ENCODE results near the gene CCDC154. TPM values are rescaled to one million over a fixed set of nuclear protein-coding genes. Genes with fewer than 3 reads are reported as not detected.

CCDC154 gene
- total and polyA plus RNA-seq, 10 of the 15 experiments (the other 5 are each of a cell fraction or from before 2014, with no cell fraction given), result 0.06 to 0.26 (median 0.25) TPM; not detected in 7

GRCh38 chr16:1408171-1408837 is 36.1 kb downstream of the CCDC154 start (continued):
- TF ChIP-seq ZBTB33 (IDR thresholded peaks at IDR 0.05) (no peak), STAT3 (IDR thresholded peaks at IDR 0.05; ENCODE audit: low read depth, low read length) (no peak), CEBPZ (IDR thresholded peaks at IDR 0.05; ENCODE audit: low read depth, low read length) (no peak), BHLHE40 (IDR thresholded peaks at IDR 0.05; ENCODE audit: borderline replicate concordance in 1 of 2, low read depth in 2 of 2, low read length in 1 of 2) (peak; percentile 54 to 87; a peak in 3 of 4 replicates)

- FAIRE-seq (no peak), ATAC-seq (no peak), DNase-seq (ENCODE audit: low read depth, low spot score) (no peak)
- Histone ChIP-seq H3K9ac (ENCODE audit: control insufficient read depth, insufficient read depth, low read length) (no peak overlapping the region), H2AFZ (ENCODE audit: control insufficient read depth, low read depth, low read length) (no peak overlapping the region), H4K20me1 (ENCODE audit: control insufficient read depth, insufficient read depth) (peaks cover 2% of the 10 kb centered on the region; the same call in 1 of the 2 replicates), H3K4me2 (ENCODE audit: control insufficient read depth, insufficient read depth) (peak overlapping the region; percentile 44; the same call in 1 of the 2 replicates), H3K36me3 (ENCODE audit: control insufficient read depth in 2 of 2, insufficient read depth in 2 of 2, low read length in 1 of 2) (no peaks in the 10 kb centered on the region), H3K27me3 (replicated peaks in 1 of 2; ENCODE audit: control insufficient read depth in 2 of 2, insufficient read depth in 2 of 2, low read length in 1 of 2) (no peaks in the 10 kb centered on the region), H3K4me1 (ENCODE audit: control insufficient read depth, insufficient read depth, low read length) (peaks cover 3% of the 10 kb centered on the region), H3K9me3 (replicated peaks; ENCODE audit: control insufficient read depth, insufficient read depth, low read length) (no peaks in the 10 kb centered on the region), H3K79me2 (ENCODE audit: control insufficient read depth, insufficient read depth, low read length) (peaks cover 1% of the 10 kb centered on the region; the same call in 1 of the 2 replicates), H3K27ac (ENCODE audit: control insufficient read depth, insufficient read depth) (no peak overlapping the region), H3K4me3 (peak overlapping the region; percentile 61)
- no TSS peak for BruUV-seq (replicated peaks)
- ChIA-PET SMC1A (ENCODE audit: uncharacterized antibody, unreplicated experiment) (interaction anchor here (0.7 to 1.1 kb wide), 2 partner anchors 13 to 102 kb away, joined by 3 read pairs; partner anchors contain the start of gene UQCC4), POLR2A (interaction anchor here (0.6 to 1.0 kb wide), 2 partner anchors 65 to 1390 kb away, joined by 3 to 4 read pairs; no protein-coding TSS in a partner anchor), RAD21 (ENCODE audit: unreplicated experiment) (interaction anchor here (0.6 to 1.1 kb wide), 2 partner anchors 13 to 43 kb away, joined by 3 read pairs; partner anchors contain the start of gene UQCC4), CTCF (interaction anchor here (0.7 to 1.5 kb wide), 5 partner anchors 29 to 298 kb away, joined by 3 to 5 read pairs (median 4); partner anchors contain the start of gene MAPK8IP3)
- 40% methylated on average over 10 of the region's 11 CpGs for WGBS (ENCODE audit: insufficient coverage, insufficient replicate concordance, low lambda C conversion rate, missing lambda C conversion rate)
- intact Hi-C loops (cut with micrococcal nuclease; ENCODE audit: unreplicated experiment) (no loop called here), in situ Hi-C loops (cut with MboI) (no loop called here)
- TF ChIP-seq KAT2A (conservative IDR thresholded peaks at IDR 0.05; ENCODE audit: control insufficient read depth, low read depth, low read length), result no peak
- no peak for TF ChIP-seq SMC3 (IDR thresholded peaks at IDR 0.05; ENCODE audit: borderline replicate concordance, low read length)
- no peak for TF ChIP-seq RAD51 (IDR thresholded peaks at IDR 0.05)
- TF ChIP-seq FOS (IDR thresholded peaks at IDR 0.05; ENCODE audit: borderline replicate concordance, extremely low read depth, insufficient read length), result no peak
- TF ChIP-seq SREBF1 (IDR thresholded peaks at IDR 0.05; ENCODE audit: low read length), result no peak
- no peak for TF ChIP-seq FOXK2 (IDR thresholded peaks at IDR 0.05)
- no peak for TF ChIP-seq BCL11A (IDR thresholded peaks at IDR 0.05; ENCODE audit: low read depth, low read length)
- no peak for TF ChIP-seq IKZF1 (conservative IDR thresholded peaks at IDR 0.05)
- TF ChIP-seq BRCA1 (IDR thresholded peaks at IDR 0.05; ENCODE audit: low read depth, low read length), result no peak
- no peak for TF ChIP-seq SMAD5 (IDR thresholded peaks at IDR 0.05; ENCODE audit: low read depth)
- TF ChIP-seq NFIC (IDR thresholded peaks at IDR 0.05; ENCODE audit: low read depth, low read length), result no peak
- no peak for TF ChIP-seq RBBP5 (conservative IDR thresholded peaks at IDR 0.05)
- TF ChIP-seq MAX (IDR thresholded peaks at IDR 0.05; ENCODE audit: low read depth, low read length), result no peak
Measured at GRCh38 chr16:1407753-1408152, 36.6 kb downstream of the CCDC154 start.

Measured in GM12878 (cell line).